IMR-90 (cell line): ENCODE results near the gene PCCA. TPM values are rescaled to one million over a fixed set of nuclear protein-coding genes. Genes with fewer than 3 reads are reported as not detected.
A peak's percentile ranks its signal among the peaks of the same experiment; 100 is the strongest.

Experiments
- ATAC-seq: fragments of 200-7000 bp; cut with Tn5 transposase; 2 replicates; pipeline ENCODE4 v1.9.1; 2020; ENCODE audit warnings: low read depth, mild to moderate bottlenecking, moderate library complexity
- BruUV-seq: library from RNA; stranded (reverse); fragments of 400-500 nt; replicated peaks from 2 replicates; lab custom pipeline; 2021; lab: Mats Ljungman, UMichigan
- CTCF ChIA-PET: fragments of 300-600 bp; formaldehyde crosslinking; extraction: SDS; loops from one replicate; lab custom pipeline; 2021; ENCODE audit warnings: antibody characterized with exemption; lab: Yijun Ruan, JAX
- POLR2A ChIA-PET: fragments of 300-600 bp; sonication (Branson Sonifier 250); formaldehyde crosslinking; loops from one replicate; lab custom pipeline; 2022; ENCODE audit warnings: antibody characterized with exemption; ENCODE audit not compliant: unreplicated experiment; lab: Charles Lee
- DNase-seq: peaks from one replicate; pipeline ENCODE4 v3.0.0; 2013
- H2AFZ ChIP-seq: replicated peaks from 2 replicates; pipeline ENCODE3; 2013; ENCODE audit warnings: low read length, mild to moderate bottlenecking; ENCODE audit not compliant: poor library complexity
- H2AK5ac ChIP-seq: 2 replicates; pipeline ENCODE4 v1.6.1; 2013; ENCODE audit warnings: low read depth, low read length, inconsistent platforms
- H2AK9ac ChIP-seq: replicated peaks from 2 replicates; pipeline ENCODE3; 2013; ENCODE audit warnings: mild to moderate bottlenecking, low read depth, low read length, moderate library complexity; ENCODE audit not compliant: poor library complexity
- H2BK120ac ChIP-seq: 2 replicates; pipeline ENCODE4 v1.6.1; 2013; ENCODE audit warnings: low read depth, low read length, inconsistent platforms
- H2BK15ac ChIP-seq: 3 replicates; pipeline ENCODE4 v1.6.1; 2013; ENCODE audit warnings: low read depth, low read length, inconsistent platforms
- H2BK20ac ChIP-seq: 2 replicates; pipeline ENCODE4 v1.6.1; 2013; ENCODE audit warnings: low read depth, mild to moderate bottlenecking, inconsistent platforms, low read length, moderate library complexity
- H2BK5ac ChIP-seq: 2 replicates; pipeline ENCODE4 v1.6.1; 2013; ENCODE audit warnings: mild to moderate bottlenecking, low read depth, low read length, inconsistent platforms; ENCODE audit not compliant: poor library complexity, severe bottlenecking
- H3K14ac ChIP-seq: replicated peaks from 2 replicates; pipeline ENCODE4 v1.6.1; 2013; ENCODE audit warnings: low read depth, low read length, inconsistent platforms
- H3K18ac ChIP-seq: 2 replicates; pipeline ENCODE4 v1.6.1; 2013; ENCODE audit warnings: low read depth, low read length, control low read depth
- H3K23ac ChIP-seq: 2 replicates; pipeline ENCODE4 v1.6.1; 2013; ENCODE audit warnings: low read depth, low read length, inconsistent platforms
- H3K27ac ChIP-seq: 2 replicates; pipeline ENCODE4 v1.5.1; 2013; ENCODE audit warnings: mild to moderate bottlenecking, control low read depth, low read length; ENCODE audit not compliant: insufficient read depth
- H3K27me3 ChIP-seq: 2 replicates; pipeline ENCODE4 v1.6.1; 2013; ENCODE audit warnings: low read length; ENCODE audit not compliant: control insufficient read depth, insufficient read depth
- H3K36me3 ChIP-seq: 2 replicates; pipeline ENCODE4 v1.6.1; 2013; ENCODE audit warnings: low read length, mixed read lengths; ENCODE audit not compliant: control insufficient read depth, insufficient read depth
- H3K4ac ChIP-seq: 2 replicates; pipeline ENCODE4 v1.6.1; 2013; ENCODE audit warnings: low read depth, low read length, inconsistent platforms
- H3K4me1 ChIP-seq: 2 replicates; pipeline ENCODE4 v1.6.1; 2013; ENCODE audit warnings: low read length, mixed read lengths; ENCODE audit not compliant: control insufficient read depth, insufficient read depth
- H3K4me2 ChIP-seq: 2 replicates; pipeline ENCODE4 v1.6.1; 2013; ENCODE audit warnings: low read depth, mild to moderate bottlenecking, control low read depth, low read length, moderate library complexity
- H3K4me3 ChIP-seq: 2 replicates; pipeline ENCODE4 v1.5.1; 2013; ENCODE audit warnings: low read depth, mild to moderate bottlenecking, control low read depth, low read length, moderate library complexity; ENCODE audit not compliant: insufficient read depth
- H3K56ac ChIP-seq: 2 replicates; pipeline ENCODE4 v1.6.1; 2013; ENCODE audit warnings: low read length, inconsistent platforms; ENCODE audit not compliant: insufficient read depth; ENCODE audit errors: extremely low read depth
- H3K79me1 ChIP-seq, 2 experiments: 2 replicates each; pipeline ENCODE4 v1.6.1; 2013; ENCODE audit warnings: low read length in 2 of 2, inconsistent platforms in 1 of 2, low read depth in 1 of 2
- H3K9ac ChIP-seq: 2 replicates; pipeline ENCODE4 v1.6.1; 2013; ENCODE audit warnings: low read depth, low read length, control low read depth
- H3K9me1 ChIP-seq: 2 replicates; pipeline ENCODE4 v1.6.1; 2013; ENCODE audit warnings: low read length, inconsistent platforms; ENCODE audit not compliant: insufficient read depth
- H3K9me3 ChIP-seq: 2 replicates; pipeline ENCODE4 v1.6.1; 2013; ENCODE audit warnings: low read length; ENCODE audit not compliant: control insufficient read depth, insufficient read depth
- H4K20me1 ChIP-seq: 2 replicates; pipeline ENCODE4 v1.6.1; 2013; ENCODE audit warnings: low read length, inconsistent platforms; ENCODE audit not compliant: insufficient read depth
- H4K5ac ChIP-seq: 2 replicates; pipeline ENCODE4 v1.6.1; 2013; ENCODE audit warnings: mild to moderate bottlenecking, low read depth, low read length, control low read depth
- H4K8ac ChIP-seq, 2 experiments: 2 replicates each; pipeline ENCODE4 v1.6.1; 2013; ENCODE audit warnings: low read depth in 2 of 2, low read length in 2 of 2, control low read depth in 1 of 2, inconsistent platforms in 1 of 2
- H4K91ac ChIP-seq: 2 replicates; pipeline ENCODE4 v1.6.1; 2013; ENCODE audit warnings: low read depth, low read length, inconsistent platforms; ENCODE audit not compliant: insufficient read depth
- BHLHE40 ChIP-seq: fragments of 150-350 bp; IDR thresholded peaks from 2 replicates; pipeline ENCODE4 v1.6.1; 2016; ENCODE audit warnings: mild to moderate bottlenecking, low read depth, low read length
- CEBPB ChIP-seq: IDR thresholded peaks from 2 replicates; pipeline ENCODE4 v1.6.1; 2012; ENCODE audit warnings: low read depth, low read length, improper control_type of control experiment
- CHD1 ChIP-seq: IDR thresholded peaks from 2 replicates; pipeline ENCODE4 v1.6.1; 2012; ENCODE audit warnings: low read depth, low read length, improper control_type of control experiment
- FOS ChIP-seq: fragments of 150-350 bp; IDR thresholded peaks from 2 replicates; pipeline ENCODE4 v1.6.1; 2016; ENCODE audit warnings: low read depth, low read length
- MAFK ChIP-seq: IDR thresholded peaks from 2 replicates; pipeline ENCODE4 v1.6.1; 2012; ENCODE audit warnings: low read depth, low read length, improper control_type of control experiment
- MAZ ChIP-seq: IDR thresholded peaks from 2 replicates; pipeline ENCODE4 v1.6.1; 2012; ENCODE audit warnings: low read depth, mild to moderate bottlenecking, low read length, improper control_type of control experiment, moderate library complexity, borderline replicate concordance
- NFE2L2 ChIP-seq: fragments of 150-350 bp; IDR thresholded peaks from 2 replicates; pipeline ENCODE4 v1.6.1; 2016; ENCODE audit warnings: low read depth, mild to moderate bottlenecking, low read length
- RFX5 ChIP-seq: IDR thresholded peaks from 2 replicates; pipeline ENCODE4 v1.8.0; 2012; ENCODE audit warnings: low read depth, mild to moderate bottlenecking, low read length, moderate library complexity
- SMC3 ChIP-seq: fragments of 150-350 bp; IDR thresholded peaks from 2 replicates; pipeline ENCODE4 v1.6.1; 2016; ENCODE audit warnings: low read depth, mild to moderate bottlenecking, antibody characterized with exemption, low read length, moderate library complexity
- WGBS, 2 experiments: methylation state at CpG; one replicate each; pipeline versions ENCODE4 v1.1.5 to v1.1.7; 2013; ENCODE audit warnings: missing lambda C conversion rate in 2 of 2; ENCODE audit not compliant: insufficient read length in 1 of 2; ENCODE audit errors: extremely low coverage in 2 of 2; 5-methylcytosine and 5-hydroxymethylcytosine counted together
- dilution Hi-C: fragments of 300-500 bp; cut with HindIII; formaldehyde crosslinking; loops from one replicate; pipeline ENCODE4 v1.14.3; 2018; ENCODE audit warnings: low sequenced_read_pairs; ENCODE audit not compliant: unreplicated experiment
- in situ Hi-C: fragments of 300-500 bp; cut with MboI; formaldehyde crosslinking; loops from 3 replicates; pipeline ENCODE4 v1.14.3; 2019; ENCODE audit warnings: low sequenced_read_pairs, inconsistent platforms, mixed read lengths
- intact Hi-C: fragments of 100-400 bp; cut with micrococcal nuclease; formaldehyde crosslinking; loops from 2 replicates; pipeline ENCODE4 v1.10.0; 2022
- polyA plus RNA-seq, 3 experiments: library from polyadenylated mRNA; depleted of rRNA; stranded (reverse); fragments of >200 nt; gene quantifications; 2 replicates each; pipeline ENCODE4 v1.2.3, GENCODE V29; 2012; ENCODE audit warnings: low replicate concordance in 1 of 3
- total RNA-seq: library from RNA; depleted of rRNA; stranded (reverse); fragments of >200 nt; gene quantifications from 2 replicates; pipeline ENCODE4 v1.2.3, GENCODE V29; 2012
- TF ChIP-seq, protein P1 (sequence below): fragments of 150-350 bp; IDR thresholded peaks from 2 replicates; pipeline ENCODE4 v1.6.1; 2017; ENCODE audit warnings: mild to moderate bottlenecking, antibody characterized with exemption, low read length, low read depth

PCCA gene
- total and polyA plus RNA-seq, 2 of the 4 experiments (the other 2 are of a cell fraction): 7.6 to 24.0 TPM

DNA sequence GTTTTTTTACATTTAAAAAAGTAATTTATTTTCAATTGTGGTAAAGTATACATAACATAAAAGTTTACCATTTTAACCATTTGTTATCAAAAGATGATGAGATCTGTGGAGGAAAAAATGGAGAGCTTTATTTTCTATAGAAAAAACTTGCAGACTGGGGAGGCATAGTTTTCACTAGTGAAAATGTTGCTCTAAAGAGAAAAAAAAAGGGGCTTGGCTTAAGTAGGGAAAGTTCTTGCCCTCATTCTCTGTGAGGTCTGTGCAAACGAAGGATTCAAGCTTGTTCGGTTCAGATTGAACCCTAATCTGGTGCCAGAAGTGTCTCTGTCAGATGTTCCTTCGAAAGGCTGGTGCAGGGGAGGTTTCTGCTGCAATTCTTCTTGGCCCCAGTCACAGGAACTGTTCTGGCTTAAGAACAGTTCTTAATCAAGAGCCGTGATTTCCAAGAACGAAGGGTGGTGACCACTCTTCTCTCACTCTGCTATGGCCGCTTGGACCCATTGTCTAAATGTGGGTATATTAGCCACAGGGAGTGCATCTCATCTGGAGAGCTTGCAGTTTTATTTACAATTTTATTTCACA is 42.1 kb downstream of the PCCA start:
- H3K36me3 ChIP-seq: 0 out of 2 replicates have a peak, but pooled peaks cover 2% of the 10 kb centered on the region
- H3K79me1 ChIP-seq: peaks cover 7 to 31% of the 10 kb centered on the region in 2 experiments
- intact Hi-C loops: no loop called here
- peaks cover 2% of the 10 kb centered on the region; the same call in 1 of the 2 replicates for H3K4me1 ChIP-seq
- H3K14ac ChIP-seq: peak overlapping the region; percentile 36; the same call in 1 of the 2 replicates
- H2AK5ac ChIP-seq: no peak overlapping the region; the same call in 1 of the 2 replicates
- H3K9ac ChIP-seq: no peak overlapping the region
- no peaks in the 10 kb centered on the region for H3K9me3 ChIP-seq
- peaks cover 11% of the 10 kb centered on the region; the same call in 1 of the 2 replicates for H4K20me1 ChIP-seq
- no peak overlapping the region for H3K18ac ChIP-seq
- peak overlapping the region; percentile 42 for H2AK9ac ChIP-seq
- peak overlapping the region; percentile 8; the same call in 1 of the 2 replicates for H3K4ac ChIP-seq
- H3K4me3 ChIP-seq: no peak overlapping the region
- DNase-seq (no peak), ATAC-seq (no peak)
- WGBS, 2 experiments: no CpG with 5 or more reads among the region's 6 CpGs
- H4K5ac ChIP-seq: no peak overlapping the region
- H3K23ac ChIP-seq: no peak overlapping the region
- TF ChIP-seq MAZ (no peak), FOS (no peak), CEBPB (no peak), RFX5 (no peak), SMC3 (no peak), MAFK (no peak), CHD1 (no peak), NFE2L2 (no peak), BHLHE40 (no peak)
- TF ChIP-seq, protein P1, sequence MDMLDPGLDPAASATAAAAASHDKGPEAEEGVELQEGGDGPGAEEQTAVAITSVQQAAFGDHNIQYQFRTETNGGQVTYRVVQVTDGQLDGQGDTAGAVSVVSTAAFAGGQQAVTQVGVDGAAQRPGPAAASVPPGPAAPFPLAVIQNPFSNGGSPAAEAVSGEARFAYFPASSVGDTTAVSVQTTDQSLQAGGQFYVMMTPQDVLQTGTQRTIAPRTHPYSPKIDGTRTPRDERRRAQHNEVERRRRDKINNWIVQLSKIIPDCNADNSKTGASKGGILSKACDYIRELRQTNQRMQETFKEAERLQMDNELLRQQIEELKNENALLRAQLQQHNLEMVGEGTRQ: no peak
- H2AFZ ChIP-seq: no peak overlapping the region
- no peak overlapping the region for H2BK15ac ChIP-seq
- no peak overlapping the region for H3K56ac ChIP-seq
- in situ Hi-C loops: no loop called here
- no peak overlapping the region for H2BK120ac ChIP-seq
- no TSS peak for BruUV-seq
- H2BK5ac ChIP-seq: no peak overlapping the region
- H2BK20ac ChIP-seq: no peak overlapping the region
- no peak overlapping the region for H3K4me2 ChIP-seq
- H3K27me3 ChIP-seq: no peaks in the 10 kb centered on the region
- H4K8ac ChIP-seq: no peak overlapping the region
- CTCF ChIA-PET: interaction anchor here (0.6 kb wide), 1 partner anchor 462 kb away, joined by 3 read pairs; no protein-coding TSS in a partner anchor
- dilution Hi-C loops: no loop called here
- POLR2A ChIA-PET: no interaction called here
- peaks cover 11% of the 10 kb centered on the region for H3K9me1 ChIP-seq
- no peak overlapping the region for H3K27ac ChIP-seq
- H4K91ac ChIP-seq: no peak overlapping the region
